OCI-LY1 (cell line): ENCODE results near the gene TNFRSF1A.

Experiments
- H2AFZ ChIP-seq: fragments of 200-600 bp; sonication (generic), shearing (Covaris generic); 2 replicates; pipeline ENCODE4 v1.6.0; 2014; ENCODE audit warnings: antibody characterized with exemption, mild to moderate bottlenecking, low read length
- H3F3A ChIP-seq: fragments of 200-600 bp; sonication (generic), shearing (Covaris generic); 2 replicates; pipeline ENCODE4 v1.6.0; 2014; ENCODE audit warnings: mild to moderate bottlenecking, antibody characterized with exemption, low read length, moderate library complexity; ENCODE audit not compliant: insufficient read depth
- H3K27ac ChIP-seq: fragments of 200-600 bp; sonication (generic); 2 replicates; pipeline ENCODE4 v1.5.1; 2014; ENCODE audit warnings: low read length, mixed run types, mild to moderate bottlenecking, low read depth; ENCODE audit not compliant: poor library complexity, severe bottlenecking
- H3K27me3 ChIP-seq: fragments of 200-600 bp; sonication (generic); 2 replicates; pipeline ENCODE4 v1.6.0; 2014; ENCODE audit warnings: antibody characterized with exemption, mild to moderate bottlenecking, low read length, moderate library complexity; ENCODE audit not compliant: insufficient read depth
- H3K36me3 ChIP-seq: fragments of 200-600 bp; sonication (generic); 2 replicates; pipeline ENCODE4 v1.6.1; 2014; ENCODE audit warnings: mild to moderate bottlenecking, antibody characterized with exemption, low read length, moderate library complexity, mixed read lengths; ENCODE audit not compliant: insufficient read depth
- H3K4me1 ChIP-seq: fragments of 200-600 bp; sonication (generic); 2 replicates; pipeline ENCODE4 v1.5.1; 2014; ENCODE audit warnings: mild to moderate bottlenecking, low read length, moderate library complexity; ENCODE audit not compliant: insufficient read depth, severe bottlenecking
- H3K4me2 ChIP-seq: fragments of 200-600 bp; sonication (generic), shearing (Covaris generic); 2 replicates; pipeline ENCODE4 v1.6.1; 2014; ENCODE audit warnings: low read length
- H3K4me3 ChIP-seq: fragments of 200-600 bp; sonication (generic); 2 replicates; pipeline ENCODE4 v1.5.1; 2014; ENCODE audit warnings: low read length, low read depth, mild to moderate bottlenecking, mixed read lengths; ENCODE audit not compliant: poor library complexity, severe bottlenecking
- H3K79me2 ChIP-seq: fragments of 200-600 bp; shearing (Covaris generic); 2 replicates; pipeline ENCODE4 v1.6.1; 2016; ENCODE audit warnings: mixed run types, low read length, mixed read lengths; ENCODE audit not compliant: insufficient read depth
- H3K9ac ChIP-seq: fragments of 200-600 bp; sonication (generic), shearing (Covaris generic); 2 replicates; pipeline ENCODE4 v1.6.1; 2014; ENCODE audit warnings: mild to moderate bottlenecking, low read length, mixed read lengths
- H3K9me2 ChIP-seq: fragments of 200-600 bp; sonication (generic), shearing (Covaris generic); 2 replicates; pipeline ENCODE4 v1.6.1; 2014; ENCODE audit warnings: low read depth, mild to moderate bottlenecking, low read length, mixed read lengths
- H3K9me3 ChIP-seq: fragments of 200-600 bp; shearing (Covaris generic); 2 replicates; pipeline ENCODE4 v1.6.1; 2014; ENCODE audit warnings: low read length, mixed read lengths
- H4K20me1 ChIP-seq: fragments of 200-600 bp; sonication (generic), shearing (Covaris generic); 2 replicates; pipeline ENCODE4 v1.6.0; 2016; ENCODE audit warnings: mild to moderate bottlenecking, low read length; ENCODE audit not compliant: insufficient read depth
- EZH2 ChIP-seq: fragments of 200-600 bp; sonication (generic), shearing (Covaris generic); IDR thresholded peaks from 2 replicates; pipeline ENCODE4 v1.8.0; 2017; ENCODE audit warnings: borderline replicate concordance, mixed run types, mild to moderate bottlenecking, antibody characterized with exemption, low read length, moderate library complexity, mixed read lengths
- TF ChIP-seq, protein P1 (sequence below): fragments of 200-600 bp; sonication (generic), shearing (Covaris generic); IDR thresholded peaks from 2 replicates; pipeline ENCODE4 v1.5.1; 2017; ENCODE audit warnings: mild to moderate bottlenecking, antibody characterized with exemption, low read length, moderate library complexity, mixed read lengths

The TNFRSF1A gene

DNA sequence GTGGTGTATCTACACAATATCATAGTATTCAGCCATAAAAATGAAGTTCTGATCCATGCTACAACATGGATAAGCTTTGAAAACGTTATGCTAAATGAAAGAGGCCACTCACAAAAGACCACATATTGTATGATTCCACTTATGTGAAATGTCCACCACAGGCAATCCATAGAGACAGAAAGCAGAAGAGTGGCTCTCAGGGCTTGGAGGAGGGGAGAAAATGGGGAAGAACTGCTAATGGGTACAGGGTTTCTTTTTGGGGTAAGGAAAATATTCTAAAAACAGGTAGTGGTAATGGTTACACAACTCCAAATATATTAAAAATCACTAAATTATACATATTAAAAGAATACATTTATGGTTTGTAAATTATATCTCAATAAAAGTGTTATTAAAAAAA is 17.0 kb upstream of the TNFRSF1A start:
- Histone ChIP-seq H3K4me2 (no peak overlapping the region), H3K9me2 (no peaks in the 10 kb centered on the region), H2AFZ (no peak overlapping the region), H3K9me3 (no peaks in the 10 kb centered on the region), H3K4me1 (no peaks in the 10 kb centered on the region), H3K27me3 (no peaks in the 10 kb centered on the region; the same call in 1 of the 2 replicates), H3K4me3 (no peak overlapping the region), H3K36me3 (no peaks in the 10 kb centered on the region), H3K79me2 (no peaks in the 10 kb centered on the region), H4K20me1 (no peaks in the 10 kb centered on the region), H3K9ac (no peak overlapping the region), H3F3A (no peaks in the 10 kb centered on the region), H3K27ac (no peak overlapping the region)
- TF ChIP-seq EZH2 = no peak
- TF ChIP-seq, protein P1, sequence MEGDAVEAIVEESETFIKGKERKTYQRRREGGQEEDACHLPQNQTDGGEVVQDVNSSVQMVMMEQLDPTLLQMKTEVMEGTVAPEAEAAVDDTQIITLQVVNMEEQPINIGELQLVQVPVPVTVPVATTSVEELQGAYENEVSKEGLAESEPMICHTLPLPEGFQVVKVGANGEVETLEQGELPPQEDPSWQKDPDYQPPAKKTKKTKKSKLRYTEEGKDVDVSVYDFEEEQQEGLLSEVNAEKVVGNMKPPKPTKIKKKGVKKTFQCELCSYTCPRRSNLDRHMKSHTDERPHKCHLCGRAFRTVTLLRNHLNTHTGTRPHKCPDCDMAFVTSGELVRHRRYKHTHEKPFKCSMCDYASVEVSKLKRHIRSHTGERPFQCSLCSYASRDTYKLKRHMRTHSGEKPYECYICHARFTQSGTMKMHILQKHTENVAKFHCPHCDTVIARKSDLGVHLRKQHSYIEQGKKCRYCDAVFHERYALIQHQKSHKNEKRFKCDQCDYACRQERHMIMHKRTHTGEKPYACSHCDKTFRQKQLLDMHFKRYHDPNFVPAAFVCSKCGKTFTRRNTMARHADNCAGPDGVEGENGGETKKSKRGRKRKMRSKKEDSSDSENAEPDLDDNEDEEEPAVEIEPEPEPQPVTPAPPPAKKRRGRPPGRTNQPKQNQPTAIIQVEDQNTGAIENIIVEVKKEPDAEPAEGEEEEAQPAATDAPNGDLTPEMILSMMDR = no peak

DNA sequence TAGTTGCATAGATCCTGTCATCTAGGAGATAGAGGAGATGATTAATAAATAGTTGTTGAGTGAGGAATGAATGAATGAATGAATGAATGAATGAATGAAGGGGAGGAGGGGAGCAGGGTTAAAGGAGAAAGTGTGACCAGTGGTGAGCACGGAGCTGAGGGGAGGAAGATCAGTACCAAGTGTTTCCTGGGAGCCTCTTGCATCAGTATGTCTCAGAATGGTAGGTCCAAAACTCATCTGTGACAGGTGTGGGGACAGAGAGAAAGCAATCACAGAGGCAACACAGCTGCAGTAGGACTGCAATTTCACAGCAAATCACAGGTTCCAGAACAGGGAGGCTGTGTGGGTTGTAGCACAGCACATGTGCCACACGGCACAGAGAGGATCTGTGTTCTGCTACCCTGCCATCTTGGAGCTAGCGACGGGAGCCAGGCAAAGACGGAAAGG is 14.5 kb upstream of the TNFRSF1A start:
- no peaks in the 10 kb centered on the region for H3K9me3 ChIP-seq
- TF ChIP-seq, protein P1 = no peak
- TF ChIP-seq EZH2 = no peak
- H3K9ac ChIP-seq = no peak overlapping the region
- no peaks in the 10 kb centered on the region for H3K79me2 ChIP-seq
- H2AFZ ChIP-seq = no peak overlapping the region
- no peaks in the 10 kb centered on the region for H3K9me2 ChIP-seq
- H3F3A ChIP-seq = no peaks in the 10 kb centered on the region
- no peaks in the 10 kb centered on the region for H3K4me1 ChIP-seq
- no peak overlapping the region for H3K4me3 ChIP-seq
- H3K27ac ChIP-seq = no peak overlapping the region
- H3K4me2 ChIP-seq = no peak overlapping the region
- no peaks in the 10 kb centered on the region for H3K36me3 ChIP-seq
- H4K20me1 ChIP-seq = no peaks in the 10 kb centered on the region
- H3K27me3 ChIP-seq = no peaks in the 10 kb centered on the region

DNA sequence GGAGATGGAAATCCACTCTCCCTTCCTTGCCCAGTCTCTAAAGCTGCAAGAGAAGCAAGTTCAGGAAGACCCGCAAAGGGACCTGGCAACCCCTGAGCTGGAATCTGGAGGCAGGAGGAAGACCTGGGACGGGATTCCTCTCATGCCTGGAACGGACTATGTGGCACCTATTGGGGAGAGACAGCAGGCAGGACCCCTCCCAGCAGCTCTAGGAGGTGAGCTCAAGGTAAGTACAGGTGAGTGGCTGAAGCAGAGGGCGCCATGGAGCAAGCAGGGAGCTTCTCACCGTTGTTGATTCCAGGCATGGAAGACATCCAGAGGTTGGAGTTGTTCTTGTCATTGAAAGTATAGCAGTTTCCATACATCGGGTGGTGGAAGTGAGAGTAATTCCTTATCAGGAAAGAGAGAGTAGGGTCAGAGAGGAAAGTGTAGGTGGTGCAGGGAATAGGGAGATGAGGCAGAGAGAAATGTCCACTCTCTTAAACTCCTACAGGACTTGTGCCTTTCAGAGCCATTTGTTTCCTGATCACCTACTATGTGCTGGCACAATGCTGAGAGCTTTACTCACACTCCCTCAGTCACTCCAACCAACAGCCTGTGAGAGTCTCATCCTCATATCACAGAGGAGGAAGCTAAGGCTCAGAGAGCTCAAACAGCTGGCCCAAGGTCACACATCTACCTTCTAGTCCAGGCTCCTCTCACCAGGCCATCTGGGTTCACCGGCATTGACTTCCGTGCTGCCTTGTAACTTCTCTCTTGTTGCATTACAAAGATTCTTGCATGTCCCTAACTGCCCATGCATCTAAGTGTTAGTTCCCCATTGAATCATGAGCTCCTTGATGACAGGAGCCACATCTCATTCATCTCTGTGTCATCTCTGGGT is 13.9 kb upstream of the TNFRSF1A start:
- H3K4me2 ChIP-seq = no peak overlapping the region
- H3K4me1 ChIP-seq = no peaks in the 10 kb centered on the region

More for the DNA sequence above, 13.9 kb upstream of the TNFRSF1A start:
- TF ChIP-seq, protein P1 = peak; percentile 14; the same call in 1 of the 2 replicates
- no peak for TF ChIP-seq EZH2
- no peak overlapping the region for H3K27ac ChIP-seq
- no peak overlapping the region for H2AFZ ChIP-seq
- H3K9ac ChIP-seq = no peak overlapping the region
- no peaks in the 10 kb centered on the region for H3K36me3 ChIP-seq
- H3K27me3 ChIP-seq = no peaks in the 10 kb centered on the region
- no peaks in the 10 kb centered on the region for H3F3A ChIP-seq
- H3K79me2 ChIP-seq = no peaks in the 10 kb centered on the region
- no peaks in the 10 kb centered on the region for H3K9me3 ChIP-seq
- no peaks in the 10 kb centered on the region for H4K20me1 ChIP-seq
- H3K9me2 ChIP-seq = no peaks in the 10 kb centered on the region
- no peak overlapping the region for H3K4me3 ChIP-seq
